Activated CD4-positive, alpha-beta T cell treated with anti-CD3 and anti-CD28 coated beads for 24 hours (primary cell): ENCODE results near the gene LUC7L3.

Source experiments
- DNase-seq, 2 donors: peaks; one replicate each; pipeline ENCODE4 v3.0.0-alpha.2; 2020; ENCODE audit warnings: low read depth in 2 of 2

Gene LUC7L3

GRCh38 chr17:50749245-50749644 lies 29.8 kb downstream of the LUC7L3 start:
- DNase-seq: no peak

DNA sequence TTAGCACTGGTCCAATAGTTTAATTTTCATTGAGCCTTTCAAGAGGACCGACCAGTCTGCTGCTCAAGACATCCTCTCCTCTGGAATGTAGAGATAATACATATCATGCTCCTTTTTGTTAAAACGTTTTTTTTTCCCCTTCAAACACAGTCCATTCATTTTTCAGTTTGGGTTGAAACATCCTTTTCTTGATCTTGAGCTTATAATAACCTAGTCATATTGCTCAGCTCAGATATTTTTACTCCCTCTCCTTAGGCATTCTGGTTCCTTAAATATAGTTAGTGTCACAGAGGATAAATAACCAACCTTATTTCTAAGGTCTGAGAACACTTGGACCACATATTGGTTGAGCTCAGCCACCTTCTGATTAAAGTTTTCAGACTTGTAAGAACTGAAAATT lies 35.1 kb downstream of the LUC7L3 start:
- DNase-seq: no peak

DNA sequence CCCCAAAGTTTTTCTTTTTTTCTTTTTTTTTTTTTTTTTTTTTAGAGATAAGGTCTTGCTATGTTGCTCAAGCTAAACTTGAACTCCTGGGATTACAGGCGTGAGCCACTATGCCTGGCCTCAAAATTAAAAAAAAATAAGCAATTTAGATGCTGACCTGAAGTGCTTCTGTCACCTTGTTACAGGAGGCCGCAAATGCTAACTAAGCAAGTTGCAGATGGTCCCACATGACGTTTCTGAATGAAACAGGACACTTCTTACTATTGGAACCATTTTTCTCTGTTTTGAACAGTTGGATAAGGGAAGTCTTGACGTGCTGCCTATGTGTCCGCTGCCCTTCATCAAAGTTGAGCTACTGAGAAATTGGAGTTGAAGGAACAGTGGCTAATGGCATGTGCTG lies 39.1 kb downstream of the LUC7L3 start:
- DNase-seq: no peak

GRCh38 chr17:50758989-50759544 lies 39.7 kb downstream of the LUC7L3 start:
- no peak for DNase-seq

- DNase-seq: no peak
Observed at GRCh38 chr17:50762177-50762576, 42.8 kb downstream of the LUC7L3 start.

DNA sequence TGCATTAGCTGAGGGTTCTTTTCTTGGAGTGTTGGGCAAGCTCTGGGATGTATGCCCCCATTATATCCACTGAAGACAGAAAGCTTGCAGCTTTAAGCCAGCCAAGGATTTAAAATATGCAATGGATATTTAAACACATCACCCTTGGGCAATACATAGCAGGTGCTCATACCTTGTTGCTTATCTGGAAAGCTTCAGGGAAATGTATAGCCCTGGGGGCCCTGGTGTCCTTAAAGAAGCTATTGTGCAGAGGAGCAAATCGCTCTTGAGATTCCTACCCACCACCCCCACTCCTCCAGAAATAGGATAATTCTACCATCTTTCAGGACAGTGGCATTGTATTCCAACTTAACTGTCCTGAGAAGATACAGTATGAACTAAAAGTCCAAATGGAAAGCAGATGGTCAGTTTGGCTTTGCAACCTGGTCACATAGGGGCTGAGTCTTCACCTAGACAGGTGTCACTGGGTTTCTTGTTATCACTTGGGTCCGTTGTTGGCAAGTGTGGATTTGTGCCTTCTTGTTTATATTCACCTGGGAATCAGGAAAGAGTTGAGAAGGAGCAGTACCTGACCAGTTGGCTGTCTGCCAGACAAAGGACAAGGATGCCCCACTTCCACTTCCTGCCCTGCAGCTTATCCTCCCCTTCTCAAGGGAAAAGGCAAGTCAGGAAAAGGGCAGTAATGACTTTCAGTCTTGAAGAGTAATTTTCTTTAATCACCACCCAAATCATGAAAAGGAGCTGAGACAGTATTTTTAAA lies 44.5 kb downstream of the LUC7L3 start:
- no peak for DNase-seq

- DNase-seq: no peak
Observed at GRCh38 chr17:50764734-50765149, 45.3 kb downstream of the LUC7L3 start.

DNA sequence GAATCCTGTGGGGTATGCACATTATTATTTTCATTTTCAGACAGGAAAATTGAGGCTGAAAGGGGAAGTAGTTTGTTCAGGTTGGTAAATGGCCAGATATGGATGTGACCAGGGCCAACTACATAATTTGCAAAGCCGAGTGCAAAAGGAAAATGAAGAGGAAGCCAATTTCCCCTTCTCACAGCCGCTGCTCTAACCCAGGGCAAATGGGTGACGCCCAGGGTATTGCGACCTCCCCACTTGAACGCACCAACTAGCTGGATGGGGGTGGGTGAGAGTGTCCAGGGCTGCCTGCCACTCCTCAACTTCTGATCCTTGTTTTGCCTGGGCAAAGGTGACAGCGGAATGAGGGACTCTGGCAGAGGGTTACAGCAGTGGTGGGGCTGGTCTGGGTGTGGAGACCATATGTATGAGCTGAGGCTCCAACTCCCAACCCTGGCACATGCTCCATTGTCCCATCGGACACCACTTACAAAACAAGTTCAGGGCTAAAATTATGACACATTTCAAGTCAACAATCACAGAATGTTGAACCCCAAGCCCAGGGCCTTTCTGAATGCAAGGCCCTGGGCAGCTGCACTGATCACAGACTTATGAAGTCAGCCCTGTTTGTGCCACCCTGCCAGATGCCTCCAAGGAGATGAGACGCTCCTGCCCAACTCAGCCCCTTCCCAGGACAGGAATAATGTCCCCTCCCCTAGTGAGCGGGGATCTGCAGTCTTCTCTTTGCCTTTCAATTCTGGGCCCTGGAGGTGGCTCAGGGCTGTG lies 46.2 kb downstream of the LUC7L3 start:
- DNase-seq: no peak

DNA sequence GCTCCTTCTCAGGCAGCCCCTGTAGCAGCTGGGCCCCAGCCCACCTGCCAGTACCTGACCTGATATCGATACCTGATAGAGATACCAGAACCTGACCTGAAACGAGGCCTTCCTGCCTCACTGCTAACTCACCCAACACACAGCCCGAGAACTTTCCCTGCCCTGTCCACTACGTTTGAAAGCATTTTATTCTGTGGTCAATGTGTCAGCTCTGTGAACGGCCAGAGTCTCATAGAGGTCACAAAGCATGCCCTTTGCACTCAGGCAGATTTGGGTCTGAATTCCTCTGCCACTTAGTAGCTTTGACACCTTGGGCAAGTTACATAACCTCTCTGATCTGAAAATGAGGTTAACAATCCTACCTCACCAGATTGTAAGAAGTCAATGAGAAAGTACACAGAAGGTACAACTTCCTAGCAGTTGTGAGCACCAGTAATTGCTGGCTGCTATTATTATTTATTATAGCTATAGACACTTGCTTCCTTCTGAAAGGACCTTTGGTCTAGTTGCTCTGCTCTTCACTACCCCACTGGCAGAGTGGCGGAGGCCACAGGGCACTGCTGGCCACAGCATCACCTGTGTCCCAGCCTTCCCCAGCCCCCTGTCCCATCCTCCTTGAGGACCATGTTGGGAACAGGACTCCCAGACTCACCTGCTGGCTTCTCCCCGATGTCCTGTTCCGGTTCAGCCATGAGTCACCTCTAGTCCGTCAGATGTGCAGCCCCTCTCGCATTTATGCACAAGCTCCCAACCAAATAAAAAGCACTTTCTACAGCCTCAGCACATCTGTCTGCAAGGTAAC lies 47.0 kb downstream of the LUC7L3 start:
- no peak for DNase-seq

- DNase-seq: no peak
Observed at GRCh38 chr17:50767030-50767429, 47.6 kb downstream of the LUC7L3 start.

- DNase-seq: no peak
Observed at GRCh38 chr17:50767446-50767845, 48.0 kb downstream of the LUC7L3 start, which contains the start of gene ANKRD40CL. ANKRD40CL (minus strand) TSS chr17:50767518; CDS start chr17:50766913, 605 bp downstream.

GRCh38 chr17:50768346-50768761 lies 49.0 kb downstream of the LUC7L3 start:
- DNase-seq: no peak

- DNase-seq: no peak
Observed at GRCh38 chr17:50769884-50770283, 50.5 kb downstream of the LUC7L3 start.

DNA sequence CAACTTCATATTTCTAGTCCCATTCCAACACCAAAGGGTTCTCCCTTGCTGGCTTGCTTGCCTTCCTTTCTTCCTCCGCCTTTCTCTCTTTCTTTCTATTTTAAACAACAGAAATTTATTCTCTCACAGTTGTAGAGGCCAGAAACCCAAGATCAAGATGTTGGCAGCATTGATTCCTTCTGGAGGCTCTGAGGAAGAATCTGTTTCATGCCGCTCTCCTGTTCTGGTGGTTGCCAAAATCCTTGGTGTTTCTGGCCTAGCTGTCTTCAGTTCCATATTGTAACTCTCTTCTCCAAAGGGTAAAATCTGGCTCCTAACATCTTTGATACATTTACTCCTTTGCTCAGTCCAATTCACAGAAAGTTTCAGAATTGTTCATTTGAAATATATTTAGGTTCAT lies 50.9 kb downstream of the LUC7L3 start:
- DNase-seq: no peak

- no peak for DNase-seq
Observed at GRCh38 chr17:50771991-50772785, 52.8 kb downstream of the LUC7L3 start.

DNA sequence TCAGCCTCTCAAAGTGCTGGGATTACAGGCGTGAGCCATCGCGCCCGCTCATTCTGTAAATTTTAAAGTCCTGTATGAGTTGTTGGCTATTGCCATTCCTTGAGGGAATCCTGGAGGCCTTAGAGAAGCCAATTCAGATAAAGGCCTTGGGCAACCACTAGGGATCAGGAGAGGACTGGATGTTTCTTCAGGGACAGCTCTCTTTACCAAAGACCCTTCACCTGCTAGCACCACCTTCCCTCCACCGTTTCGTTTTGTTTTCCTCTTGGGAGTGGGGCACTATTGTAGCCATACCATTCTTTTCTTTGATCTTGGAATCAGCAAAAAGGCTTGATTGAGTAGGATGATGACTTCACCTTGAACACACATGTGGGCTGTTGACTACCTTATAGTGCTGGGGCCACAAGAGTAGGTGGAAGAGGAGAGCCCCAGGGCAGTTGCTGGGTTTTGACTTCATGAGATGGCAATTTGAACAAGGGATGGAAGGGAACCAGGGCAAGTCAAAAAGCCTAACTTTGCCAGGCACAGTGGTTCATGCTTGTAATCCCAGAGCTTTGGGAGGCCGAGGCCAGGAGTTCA lies 54.9 kb downstream of the LUC7L3 start:
- DNase-seq: no peak

DNA sequence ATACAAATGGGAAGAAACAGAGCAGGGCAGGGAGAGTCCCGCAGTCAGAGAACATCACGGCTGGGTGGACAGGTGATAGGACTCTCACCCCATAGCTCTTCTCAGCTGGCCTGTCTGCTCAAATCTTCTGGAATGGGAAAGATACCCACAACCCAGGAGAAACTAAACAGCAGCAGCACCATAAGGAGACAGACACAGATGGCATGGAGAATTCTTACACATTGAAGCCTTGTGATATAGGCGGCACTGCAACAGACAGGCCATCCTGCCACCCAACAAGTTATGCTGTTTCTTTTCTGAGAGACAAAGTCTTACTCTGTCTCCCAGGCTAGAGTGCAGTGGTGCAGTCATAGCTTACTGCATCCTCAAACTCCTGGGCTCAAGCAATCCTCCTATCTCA lies 56.5 kb downstream of the LUC7L3 start:
- no peak for DNase-seq

GRCh38 chr17:50778471-50778870 lies 59.1 kb downstream of the LUC7L3 start:
- DNase-seq: no peak

DNA sequence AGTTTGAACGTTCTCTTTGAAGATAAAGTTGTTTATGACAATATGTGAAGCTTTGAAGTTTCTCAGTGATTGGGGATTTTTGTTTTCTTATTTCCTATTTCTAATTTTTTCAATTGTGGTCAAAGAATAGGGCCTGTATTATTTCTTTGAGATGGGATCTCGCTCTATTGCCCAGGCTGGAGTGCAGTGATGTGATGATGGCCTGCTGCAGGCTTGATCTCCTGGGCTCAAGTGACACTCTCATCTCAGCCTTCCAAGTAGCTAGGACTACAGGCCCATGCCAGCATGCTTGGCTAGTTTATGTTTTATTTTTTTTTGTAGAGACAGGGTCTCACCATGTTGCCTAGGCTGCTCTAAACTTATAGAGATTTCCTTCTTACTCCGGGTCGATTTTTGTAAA lies 59.6 kb downstream of the LUC7L3 start:
- DNase-seq: no peak

DNA sequence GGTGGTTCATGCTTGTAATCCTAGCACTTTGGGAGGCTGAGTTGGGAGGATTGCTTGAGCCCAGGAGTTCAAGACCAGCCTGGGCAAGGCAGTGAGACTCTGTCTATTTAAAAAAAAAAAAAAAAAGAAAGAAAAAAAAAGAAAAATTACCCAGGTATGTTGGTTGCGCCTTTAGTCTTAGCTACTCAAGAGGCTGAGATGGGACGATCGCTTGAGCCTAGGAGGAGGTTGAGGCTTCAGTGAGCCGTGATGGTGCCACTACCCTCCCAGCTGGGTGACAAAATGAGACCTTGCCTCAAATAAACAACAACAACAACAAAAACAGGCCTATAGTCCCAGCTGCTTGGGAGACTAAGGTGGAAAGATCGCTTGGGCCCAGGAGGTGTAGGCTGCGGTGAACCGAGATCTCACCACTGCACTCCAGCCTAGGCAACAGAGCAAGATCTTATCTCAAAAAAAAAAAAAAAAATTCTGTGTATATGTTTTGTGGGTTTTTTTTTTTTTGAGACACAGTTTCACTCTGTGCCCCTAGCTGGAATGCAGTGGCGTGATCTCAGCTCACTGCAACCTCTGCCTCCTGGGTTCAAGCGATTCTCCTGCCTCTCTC lies 60.4 kb downstream of the LUC7L3 start:
- DNase-seq: peak in 1 of 2 donors; percentile 10
